Measurements from ENCODE around the gene GOLGA7B. TPM values are rescaled to one million over a fixed set of nuclear protein-coding genes. Genes with fewer than 3 reads are reported as not detected.

Gene GOLGA7B
- total RNA-seq, 1 donor from 2014 or later: 0.26 TPM

DNA sequence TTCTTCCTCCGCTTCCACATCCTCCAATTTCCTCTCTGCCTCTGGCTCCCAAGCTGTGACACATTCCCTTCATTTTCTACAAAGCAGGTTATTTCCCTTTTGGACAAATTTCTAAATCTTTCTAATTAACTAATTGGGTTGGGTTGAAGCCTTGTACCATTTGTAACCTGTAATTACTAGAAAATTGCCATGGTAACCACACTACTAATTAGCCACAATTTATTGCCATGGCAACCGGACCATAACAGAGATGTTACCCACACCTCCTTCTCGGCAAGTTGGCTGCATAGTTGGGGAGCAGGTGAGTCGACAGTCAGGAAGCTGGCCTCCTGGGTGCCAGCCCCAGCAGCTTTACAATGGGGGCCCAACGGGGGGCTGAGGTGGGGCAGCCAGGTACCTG lies 61.6 kb downstream of the GOLGA7B start:
- Mint-ChIP-seq H3K9me3 (no peaks in the 10 kb centered on the region), H3K27me3 (ENCODE audit: insufficient read depth) (peaks cover 8% of the 10 kb centered on the region), H3K27ac (no peak overlapping the region), H3K4me3 (no peak overlapping the region), H3K4me1 (ENCODE audit: low read depth) (peaks cover 4% of the 10 kb centered on the region), H3K36me3 (ENCODE audit: low read depth) (no peaks in the 10 kb centered on the region)
- intact Hi-C loops (cut with micrococcal nuclease): no loop called here
- DNase-seq (ENCODE audit: low spot score): no peak

DNA sequence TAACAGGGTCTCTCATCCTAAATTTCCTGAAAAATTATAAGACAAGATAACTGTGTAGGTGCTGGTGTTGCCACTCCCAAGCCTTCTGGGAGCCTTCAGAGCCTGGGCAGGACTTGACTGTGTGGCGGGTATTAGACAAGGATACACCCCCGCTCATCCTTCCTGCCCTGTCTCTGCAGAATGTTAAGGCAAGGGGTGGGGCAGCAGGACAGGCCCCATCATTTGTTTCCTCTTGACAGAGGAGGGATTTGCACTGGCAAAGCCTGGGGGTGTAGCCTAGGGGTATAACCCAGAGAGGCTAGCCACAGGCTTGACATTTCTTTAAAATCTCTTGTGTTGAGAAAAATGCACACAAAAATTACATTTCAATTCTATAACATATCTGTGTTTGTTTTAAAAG lies 63.5 kb downstream of the GOLGA7B start:
- intact Hi-C loops (cut with micrococcal nuclease): no loop called here
- no peak for DNase-seq (ENCODE audit: low spot score)
- H3K4me3 Mint-ChIP-seq: no peak overlapping the region
- H3K36me3 Mint-ChIP-seq (ENCODE audit: low read depth): no peaks in the 10 kb centered on the region
- H3K27me3 Mint-ChIP-seq (ENCODE audit: insufficient read depth): peaks cover 6% of the 10 kb centered on the region
- H3K27ac Mint-ChIP-seq: no peak overlapping the region
- peaks cover 4% of the 10 kb centered on the region for H3K4me1 Mint-ChIP-seq (ENCODE audit: low read depth)
- no peaks in the 10 kb centered on the region for H3K9me3 Mint-ChIP-seq

DNA sequence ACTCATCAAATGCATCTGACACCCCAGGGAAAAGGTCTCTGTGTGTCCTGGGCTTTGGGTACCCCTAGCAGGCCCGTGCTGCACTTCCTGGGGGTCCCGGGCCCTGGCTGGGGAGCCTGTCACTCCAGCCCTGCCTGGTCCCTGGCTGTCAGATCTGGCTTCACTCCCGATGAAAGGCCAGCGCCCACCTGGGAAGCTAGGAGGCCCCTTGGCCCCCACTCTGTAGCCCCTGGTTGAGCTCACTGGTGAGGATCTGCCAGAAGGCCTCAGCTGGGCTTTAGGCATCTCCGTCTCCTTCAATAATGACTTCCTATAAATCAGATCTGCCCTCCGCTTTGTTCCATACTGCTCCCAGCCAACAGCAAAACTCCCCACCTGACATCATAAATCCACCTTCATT lies 64.0 kb downstream of the GOLGA7B start:
- Mint-ChIP-seq H3K9me3 (no peaks in the 10 kb centered on the region), H3K27me3 (ENCODE audit: insufficient read depth) (peaks cover 6% of the 10 kb centered on the region), H3K4me3 (no peak overlapping the region), H3K27ac (no peak overlapping the region), H3K4me1 (ENCODE audit: low read depth) (peaks cover 4% of the 10 kb centered on the region), H3K36me3 (ENCODE audit: low read depth) (no peaks in the 10 kb centered on the region)
- no peak for DNase-seq (ENCODE audit: low spot score)
- intact Hi-C loops (cut with micrococcal nuclease): loop anchor here (1.0 to 2.0 kb wide), 4 partner anchors 128 to 751 kb away; no protein-coding TSS in a partner anchor

DNA sequence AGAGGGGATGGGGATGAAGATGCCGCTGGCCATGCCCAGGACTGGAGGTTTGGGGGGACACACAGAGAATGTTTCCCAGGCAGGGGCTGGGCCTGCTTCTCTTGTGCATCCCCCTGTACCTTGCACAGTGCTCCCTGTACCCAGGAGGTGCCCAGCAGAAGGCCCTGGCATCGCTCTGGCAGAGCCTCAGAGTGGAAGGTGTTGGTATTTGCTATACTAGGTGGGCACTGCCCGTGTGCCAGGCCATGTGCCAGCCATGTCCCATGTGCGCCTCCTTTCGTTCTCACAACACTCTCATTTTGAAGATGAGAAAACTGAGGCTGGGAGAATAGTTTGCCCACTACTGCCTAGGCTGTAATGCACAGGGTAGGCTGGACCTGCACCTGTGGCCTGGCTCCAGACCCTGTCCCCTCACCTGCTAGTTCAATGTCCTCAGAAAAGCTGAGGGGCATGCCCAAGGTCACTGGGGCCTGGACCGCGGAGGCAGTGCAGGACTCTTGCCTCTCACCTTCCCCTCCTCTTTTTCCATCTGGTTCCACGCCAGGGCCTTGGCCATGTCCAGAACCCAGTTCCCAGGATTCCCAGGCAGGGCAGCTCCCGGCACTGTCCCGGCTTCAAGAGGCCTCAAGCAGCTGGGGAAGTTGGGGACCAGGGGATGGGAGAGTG lies 64.7 kb downstream of the GOLGA7B start:
- Mint-ChIP-seq H3K27me3 (ENCODE audit: insufficient read depth) (peaks cover 8% of the 10 kb centered on the region), H3K4me1 (ENCODE audit: low read depth) (peaks cover 4% of the 10 kb centered on the region), H3K27ac (no peak overlapping the region), H3K9me3 (no peaks in the 10 kb centered on the region), H3K36me3 (ENCODE audit: low read depth) (no peaks in the 10 kb centered on the region), H3K4me3 (no peak overlapping the region)
- no peak for DNase-seq (ENCODE audit: low spot score)
- intact Hi-C loops (cut with micrococcal nuclease): loop anchor here (1.0 to 2.0 kb wide), 4 partner anchors 127 to 750 kb away; no protein-coding TSS in a partner anchor

DNA sequence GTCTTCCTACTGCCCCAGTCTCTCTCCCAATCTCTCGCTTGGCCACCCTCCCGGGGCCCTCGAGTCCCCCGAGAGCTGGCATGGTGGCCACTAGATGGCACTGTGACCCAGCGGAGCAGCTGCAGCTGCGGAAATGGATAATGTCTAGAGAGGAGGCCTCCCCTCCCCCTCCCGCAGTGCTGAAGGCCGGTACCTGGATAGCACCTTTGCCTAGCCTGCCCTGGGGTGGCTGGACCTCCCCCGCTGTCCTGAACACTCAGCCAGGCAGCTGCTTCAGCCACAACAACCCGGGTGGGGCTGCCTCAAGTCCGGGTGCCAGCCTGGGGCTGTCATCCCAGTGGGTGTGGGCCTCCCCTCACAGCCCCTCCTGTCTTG lies 65.2 kb downstream of the GOLGA7B start:
- DNase-seq (ENCODE audit: low spot score): peak; percentile 54
- peaks cover 6% of the 10 kb centered on the region for H3K27me3 Mint-ChIP-seq (ENCODE audit: insufficient read depth)
- H3K4me1 Mint-ChIP-seq (ENCODE audit: low read depth): peaks cover 4% of the 10 kb centered on the region
- no peaks in the 10 kb centered on the region for H3K9me3 Mint-ChIP-seq
- H3K4me3 Mint-ChIP-seq: no peak overlapping the region
- H3K27ac Mint-ChIP-seq: no peak overlapping the region
- intact Hi-C loops (cut with micrococcal nuclease): loop anchor here (1.0 to 5.0 kb wide), 5 partner anchors 112 to 750 kb away; no protein-coding TSS in a partner anchor
- no peaks in the 10 kb centered on the region for H3K36me3 Mint-ChIP-seq (ENCODE audit: low read depth)

DNA sequence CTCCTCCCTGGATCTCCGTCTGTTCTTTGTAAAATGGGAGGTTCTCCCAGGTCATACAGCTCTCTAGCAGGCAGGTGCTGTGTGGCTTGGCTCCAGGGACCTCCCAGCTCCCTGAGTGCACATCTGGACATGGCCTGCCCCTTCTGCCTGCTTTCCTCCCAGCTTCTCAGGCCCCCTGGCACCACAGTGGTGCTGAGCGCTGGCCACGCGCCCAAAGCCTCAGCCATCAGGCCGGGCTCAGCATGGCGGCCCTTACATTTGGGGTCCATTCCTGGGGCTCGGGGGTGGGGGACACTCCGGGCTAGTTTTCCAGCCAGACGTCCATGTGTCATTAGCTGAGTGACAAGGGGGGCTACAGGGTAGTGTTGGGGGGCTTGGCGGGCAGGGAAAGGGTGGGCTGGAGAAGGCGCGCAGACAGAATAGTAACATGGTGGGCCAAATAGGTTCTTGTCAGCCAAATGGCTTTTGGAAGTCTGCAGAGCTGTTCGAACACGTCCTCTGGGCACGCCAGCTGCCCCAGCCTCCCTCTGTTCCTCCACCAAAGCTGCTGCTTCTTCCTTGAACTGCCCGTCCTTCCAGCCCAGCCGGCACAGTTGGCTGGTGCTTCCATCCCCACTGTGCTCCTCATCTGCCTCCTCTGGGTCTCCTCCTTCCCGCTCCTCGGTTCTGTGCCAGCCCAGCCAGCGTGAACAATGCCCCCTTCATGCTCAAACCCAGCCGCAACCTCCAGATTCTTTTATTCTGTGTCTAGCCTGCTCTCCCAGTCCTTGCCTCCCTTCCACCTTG lies 65.9 kb downstream of the GOLGA7B start:
- Mint-ChIP-seq H3K36me3 (ENCODE audit: low read depth) (no peaks in the 10 kb centered on the region), H3K9me3 (no peaks in the 10 kb centered on the region), H3K27ac (no peak overlapping the region), H3K4me3 (no peak overlapping the region), H3K4me1 (ENCODE audit: low read depth) (peaks cover 4% of the 10 kb centered on the region), H3K27me3 (ENCODE audit: insufficient read depth) (peaks cover 2% of the 10 kb centered on the region)
- intact Hi-C loops (cut with micrococcal nuclease): loop anchor here (2.0 to 5.0 kb wide), 2 partner anchors 112 to 749 kb away; no protein-coding TSS in a partner anchor
- DNase-seq (ENCODE audit: low spot score): no peak

DNA sequence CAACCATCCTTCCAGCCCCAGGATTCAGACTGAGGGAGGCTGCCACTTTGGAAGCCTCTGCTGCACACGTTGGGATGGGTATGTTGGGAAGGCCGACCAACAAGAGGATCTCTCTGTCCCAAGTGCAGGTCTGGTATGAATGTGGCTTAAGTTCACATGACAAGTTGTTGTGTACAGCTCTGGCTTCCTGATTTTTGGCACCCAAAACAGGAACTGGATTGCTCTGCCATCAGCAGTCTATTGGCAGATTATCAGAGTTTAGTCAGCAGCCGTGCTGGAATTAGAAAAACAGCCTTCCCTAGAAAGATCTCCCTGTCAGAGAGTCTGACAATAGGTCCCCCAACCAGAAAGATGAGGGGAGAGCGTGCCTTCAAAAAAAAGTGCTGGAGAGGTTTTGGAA lies 66.9 kb downstream of the GOLGA7B start:
- intact Hi-C loops (cut with micrococcal nuclease): loop anchor here (5.0 kb wide), 1 partner anchor 111 kb away; no protein-coding TSS in a partner anchor
- H3K9me3 Mint-ChIP-seq: no peaks in the 10 kb centered on the region

DNA sequence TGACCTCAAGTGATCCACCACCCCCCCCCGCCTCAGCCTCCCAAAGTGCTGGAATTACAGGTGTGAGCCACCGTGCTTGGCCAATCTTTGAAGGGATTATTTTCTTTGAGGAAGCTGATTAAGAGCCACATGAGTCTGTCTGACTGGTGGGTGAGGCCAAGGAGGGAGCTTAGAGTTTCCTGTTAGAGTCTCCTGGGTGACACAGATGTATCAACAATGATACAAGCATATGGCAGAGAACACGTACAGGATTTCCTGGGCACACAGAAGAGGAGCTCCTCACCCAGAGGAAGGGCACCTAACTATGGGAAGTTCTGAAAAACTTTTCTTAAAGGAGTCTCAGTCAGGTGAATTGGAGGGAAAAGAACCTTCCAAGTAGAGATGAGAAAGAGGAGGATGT lies 69.4 kb downstream of the GOLGA7B start:
- no peaks in the 10 kb centered on the region for H3K9me3 Mint-ChIP-seq
- no peak overlapping the region for H3K4me3 Mint-ChIP-seq
- no peak for DNase-seq (ENCODE audit: low spot score)
- H3K36me3 Mint-ChIP-seq (ENCODE audit: low read depth): no peaks in the 10 kb centered on the region
- H3K4me1 Mint-ChIP-seq (ENCODE audit: low read depth): peaks cover 4% of the 10 kb centered on the region
- intact Hi-C loops (cut with micrococcal nuclease): loop anchor here (5.0 kb wide), 1 partner anchor 108 kb away; no protein-coding TSS in a partner anchor
- peaks cover 3% of the 10 kb centered on the region for H3K27me3 Mint-ChIP-seq (ENCODE audit: insufficient read depth)
- no peak overlapping the region for H3K27ac Mint-ChIP-seq

More for the DNA sequence above, 66.9 kb downstream of the GOLGA7B start:
- Mint-ChIP-seq H3K27me3 (ENCODE audit: insufficient read depth) (peaks cover 2% of the 10 kb centered on the region), H3K4me3 (no peak overlapping the region), H3K4me1 (ENCODE audit: low read depth) (peaks cover 4% of the 10 kb centered on the region), H3K36me3 (ENCODE audit: low read depth) (no peaks in the 10 kb centered on the region), H3K27ac (no peak overlapping the region)
- DNase-seq (ENCODE audit: low spot score): no peak

DNA sequence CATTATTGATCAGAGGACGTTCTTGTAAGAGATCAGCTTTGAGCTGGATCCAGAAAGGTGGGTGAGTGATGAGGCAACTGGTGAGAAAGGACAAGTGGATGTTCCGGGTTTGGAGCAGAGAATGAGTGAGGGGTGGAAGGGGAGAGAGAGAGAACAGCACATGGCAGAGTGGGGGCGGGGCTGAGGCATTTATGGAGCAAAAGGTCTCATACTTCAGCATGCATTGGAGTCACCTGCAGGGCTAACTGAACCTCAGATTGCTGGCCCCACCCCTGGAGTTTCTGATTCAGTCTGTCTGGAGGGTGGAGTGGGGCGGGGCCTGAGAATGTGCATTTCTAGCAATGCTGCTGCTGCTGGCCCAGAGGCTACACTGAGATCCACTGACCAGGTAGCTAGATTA lies 71.2 kb downstream of the GOLGA7B start:
- Mint-ChIP-seq H3K4me3 (no peak overlapping the region), H3K27me3 (ENCODE audit: insufficient read depth) (peaks cover 10% of the 10 kb centered on the region), H3K4me1 (ENCODE audit: low read depth) (no peaks in the 10 kb centered on the region), H3K36me3 (ENCODE audit: low read depth) (no peaks in the 10 kb centered on the region), H3K27ac (no peak overlapping the region), H3K9me3 (no peaks in the 10 kb centered on the region)
- DNase-seq (ENCODE audit: low spot score): no peak
- intact Hi-C loops (cut with micrococcal nuclease): no loop called here

Other genes with a start within 250 kb of the GOLGA7B start
- gene MORN4, start 216.3 kb upstream of the GOLGA7B start, total RNA-seq: 1.9 TPM in 2 replicates
- 19.3 and 19.7 TPM in 2 replicates for gene PI4K2A, start 209.2 kb upstream of the GOLGA7B start, total RNA-seq
- gene AVPI1, start 162.6 kb upstream of the GOLGA7B start, total RNA-seq: 0.66 and 0.93 TPM in 2 replicates
- gene MARVELD1, start 136.1 kb upstream of the GOLGA7B start, total RNA-seq: 3.0 and 3.4 TPM in 2 replicates
- gene ZFYVE27, start 112.7 kb upstream of the GOLGA7B start, total RNA-seq: 41.7 and 42.5 TPM in 2 replicates
- not detected in 2 replicates for gene SFRP5, start 77.8 kb upstream of the GOLGA7B start, total RNA-seq
- not detected in 2 replicates for gene CRTAC1, start 180.8 kb downstream of the GOLGA7B start, total RNA-seq